H1 (cell line): ENCODE data around the gene GDF2. TPM values are rescaled to one million over a fixed set of nuclear protein-coding genes. Genes with fewer than 3 reads are reported as not detected.

ENCODE experiments used
- CTCF ChIA-PET: fragments of 300-600 bp; sonication (Branson Sonifier 250); formaldehyde crosslinking; loops from one replicate; lab custom pipeline; 2021; ENCODE audit not compliant: partially characterized antibody; lab: Charles Lee
- POLR2A ChIA-PET: fragments of 300-600 bp; sonication (Branson Sonifier 250); formaldehyde crosslinking; loops from one replicate; lab custom pipeline; 2021; ENCODE audit warnings: inconsistent platforms; ENCODE audit not compliant: partially characterized antibody; lab: Charles Lee
- DNase-seq, 2 experiments: peaks; one replicate each; pipeline versions ENCODE4 v3.0.0 to v3.0.0-alpha.2; 2010 to 2022; ENCODE audit warnings: low spot score in 2 of 2, low read depth in 1 of 2, mixed read lengths in 1 of 2
- FAIRE-seq: peaks from 2 replicates; lab custom pipeline; 2011; peaks lifted over from hg19 to GRCh38; lab: Jason Lieb, UNC
- H2AFZ ChIP-seq: 2 replicates; pipeline ENCODE4 v1.8.1; 2012; ENCODE audit warnings: low read length, inconsistent platforms
- H2AK5ac ChIP-seq: 2 replicates; pipeline ENCODE4 v1.6.1; 2013; ENCODE audit warnings: low read depth, low read length
- H2BK120ac ChIP-seq: replicated peaks from 2 replicates; pipeline ENCODE3; 2013; ENCODE audit warnings: low read depth, low read length, inconsistent platforms
- H2BK12ac ChIP-seq: 2 replicates; pipeline ENCODE4 v1.6.1; 2013; ENCODE audit warnings: low read depth, low read length
- H2BK15ac ChIP-seq: 2 replicates; pipeline ENCODE4 v1.6.1; 2013; ENCODE audit warnings: low read length
- H2BK20ac ChIP-seq: 2 replicates; pipeline ENCODE4 v1.6.1; 2013; ENCODE audit warnings: low read length
- H2BK5ac ChIP-seq: 2 replicates; pipeline ENCODE4 v1.6.1; 2013; ENCODE audit warnings: low read depth, low read length
- H3K14ac ChIP-seq: 2 replicates; pipeline ENCODE4 v1.6.1; 2013; ENCODE audit warnings: inconsistent platforms; ENCODE audit not compliant: insufficient read length
- H3K18ac ChIP-seq: 2 replicates; pipeline ENCODE4 v1.6.1; 2013; ENCODE audit warnings: low read length; ENCODE audit errors: extremely low read depth
- H3K23ac ChIP-seq: 2 replicates; pipeline ENCODE4 v1.6.1; 2013; ENCODE audit warnings: inconsistent platforms; ENCODE audit not compliant: insufficient read length
- H3K23me2 ChIP-seq: 2 replicates; pipeline ENCODE4 v1.6.1; 2013; ENCODE audit warnings: low read depth, low read length
- H3K27ac ChIP-seq: 2 replicates; pipeline ENCODE4 v1.6.1; 2011; ENCODE audit warnings: low read depth, low read length, inconsistent platforms
- H3K27me3 ChIP-seq, 4 experiments: replicated peaks in 1 of 4; 1 replicate in 1 of 4; 2 replicates in 3 of 4; pipeline versions ENCODE4 v1.6.1 to v1.8.1; 2011 to 2013; ENCODE audit warnings: low read length in 3 of 4, mild to moderate bottlenecking in 3 of 4, inconsistent platforms in 2 of 4, mixed read lengths in 2 of 4, moderate library complexity in 1 of 4; ENCODE audit not compliant: control insufficient read depth in 3 of 4, insufficient read depth in 3 of 4; ENCODE audit errors: extremely low read depth in 1 of 4
- H3K36me3 ChIP-seq, 4 experiments: 2 replicates each; pipeline versions ENCODE4 v1.6.1 to v1.8.1; 2011 to 2013; ENCODE audit warnings: mild to moderate bottlenecking in 4 of 4, low read length in 3 of 4, moderate library complexity in 2 of 4, control low read depth in 1 of 4, inconsistent platforms in 1 of 4; ENCODE audit not compliant: insufficient read depth in 4 of 4, control insufficient read depth in 2 of 4
- H3K4ac ChIP-seq: replicated peaks from 2 replicates; pipeline ENCODE3; 2013; ENCODE audit warnings: low read length, low read depth, mixed read lengths, inconsistent platforms; ENCODE audit not compliant: insufficient read length
- H3K4me1 ChIP-seq, 4 experiments: replicated peaks in 1 of 4; 1 replicate in 1 of 4; 2 replicates in 3 of 4; pipeline versions ENCODE4 v1.6.1 to v1.8.1; 2011 to 2013; ENCODE audit warnings: low read length in 3 of 4, inconsistent platforms in 2 of 4, mixed read lengths in 1 of 4; ENCODE audit not compliant: insufficient read depth in 4 of 4, control insufficient read depth in 3 of 4
- H3K4me2 ChIP-seq, 2 experiments: 2 replicates each; pipeline versions ENCODE4 v1.6.1 to v1.8.1; 2011 to 2013; ENCODE audit warnings: low read depth in 2 of 2, low read length in 2 of 2, control low read depth in 1 of 2, inconsistent platforms in 1 of 2, mild to moderate bottlenecking in 1 of 2; ENCODE audit not compliant: insufficient read depth in 1 of 2
- H3K4me3 ChIP-seq, 4 experiments: fragments of 200-600, 300-600 bp in 1 of 4; sonication (generic), shearing (Covaris generic), sonication (Bioruptor Twin) in 1 of 4; 2 replicates each; pipeline versions ENCODE4 v1.5.1 to v1.8.1; 2011 to 2016; ENCODE audit warnings: low read length in 4 of 4, low read depth in 3 of 4, control low read depth in 2 of 4, inconsistent platforms in 2 of 4, mild to moderate bottlenecking in 2 of 4, mixed read lengths in 1 of 4, moderate library complexity in 1 of 4; ENCODE audit not compliant: insufficient read depth in 2 of 4; ENCODE audit errors: extremely low read depth in 1 of 4
- H3K56ac ChIP-seq: replicated peaks from 2 replicates; pipeline ENCODE3; 2013; ENCODE audit warnings: low read depth, mild to moderate bottlenecking, mixed read lengths, low read length, inconsistent platforms; ENCODE audit not compliant: insufficient read length
- H3K79me1 ChIP-seq: 2 replicates; pipeline ENCODE4 v1.6.1; 2013; ENCODE audit warnings: low read depth, low read length, control low read depth
- H3K79me2 ChIP-seq, 2 experiments: 2 replicates each; pipeline versions ENCODE4 v1.6.1 to v1.8.1; 2012 to 2013; ENCODE audit warnings: low read length in 2 of 2, mild to moderate bottlenecking in 2 of 2, inconsistent platforms in 1 of 2; ENCODE audit not compliant: insufficient read depth in 2 of 2, control insufficient read depth in 1 of 2
- H3K9ac ChIP-seq, 4 experiments: replicated peaks in 1 of 4; 1 replicate in 1 of 4; 2 replicates in 3 of 4; pipeline versions ENCODE4 v1.6.1 to v1.8.1; 2011 to 2013; ENCODE audit warnings: low read depth in 3 of 4, low read length in 3 of 4, control low read depth in 2 of 4, mild to moderate bottlenecking in 2 of 4, moderate library complexity in 2 of 4, inconsistent platforms in 1 of 4; ENCODE audit errors: extremely low read depth in 1 of 4
- H3K9me3 ChIP-seq, 2 experiments: 2 replicates each; pipeline versions ENCODE4 v1.6.1 to v1.8.1; 2012 to 2013; ENCODE audit warnings: mild to moderate bottlenecking in 2 of 2, moderate library complexity in 2 of 2, control low read depth in 1 of 2, inconsistent platforms in 1 of 2, low read depth in 1 of 2, low read length in 1 of 2, mixed read lengths in 1 of 2; ENCODE audit not compliant: insufficient read depth in 2 of 2
- H4K20me1 ChIP-seq, 2 experiments: replicated peaks in 1 of 2; 2 replicates each; pipeline versions ENCODE3 to v1.8.1; 2011 to 2013; ENCODE audit warnings: inconsistent platforms in 2 of 2, low read length in 2 of 2, mild to moderate bottlenecking in 1 of 2; ENCODE audit not compliant: insufficient read depth in 2 of 2, control insufficient read depth in 1 of 2
- H4K5ac ChIP-seq: 2 replicates; pipeline ENCODE4 v1.6.1; 2013; ENCODE audit warnings: low read length, low read depth, mixed read lengths, inconsistent platforms; ENCODE audit not compliant: insufficient read length
- H4K8ac ChIP-seq: 2 replicates; pipeline ENCODE4 v1.8.0; 2013; ENCODE audit warnings: mild to moderate bottlenecking, moderate library complexity, low read length, inconsistent platforms; ENCODE audit not compliant: insufficient read depth; ENCODE audit errors: extremely low read depth
- H4K91ac ChIP-seq: replicated peaks from 2 replicates; pipeline ENCODE3; 2013; ENCODE audit warnings: low read length, mixed read lengths, inconsistent platforms; ENCODE audit not compliant: insufficient read length
- TCF12 ChIP-seq: IDR thresholded peaks from 2 replicates; pipeline ENCODE4 v1.6.1; 2011; ENCODE audit warnings: low read depth, mild to moderate bottlenecking, low read length
- WGBS, 2 experiments: shearing (Covaris generic) in 1 of 2; methylation state at CpG; one replicate each; pipeline versions ENCODE4 v1.1.6 to v1.1.7; 2013 to 2015; ENCODE audit warnings: low lambda C conversion rate in 2 of 2, mixed read lengths in 2 of 2, inconsistent platforms in 1 of 2, low coverage in 1 of 2, missing lambda C conversion rate in 1 of 2; ENCODE audit not compliant: insufficient replicate concordance in 2 of 2, insufficient coverage in 1 of 2, insufficient read length in 1 of 2; ENCODE audit errors: extremely low coverage in 1 of 2, missing lambda C conversion rate in 1 of 2; 5-methylcytosine and 5-hydroxymethylcytosine counted together
- polyA plus RNA-seq, 7 experiments: library from polyadenylated mRNA; depleted of rRNA in 3 of 7; stranded (reverse) in 5 of 7; unstranded in 2 of 7; fragments of >200 nt in 5 of 7; fragments of 200-250 nt in 2 of 7; gene quantifications; 1 replicate in 5 of 7; 2 replicates in 1 of 7; 4 replicates in 1 of 7; pipeline versions ENCODE4 v1.2.1 to v1.2.3, GENCODE V29; 2011 to 2013; ENCODE audit warnings: missing spikeins in 2 of 7, mixed read lengths in 2 of 7
- total RNA-seq: library from RNA; stranded (reverse); fragmentation: NEBNext Ultra II Directional; extraction: Animal tissue kit (Norgen Biotek cat#: 25700); gene quantifications from 2 replicates; pipeline ENCODE4 v1.2.1, GENCODE V29; 2021

GDF2 gene
- total and polyA plus RNA-seq, 2 of the 8 experiments (the other 6 are each of a cell fraction or from before 2014, with no cell fraction given): not detected

GRCh38 chr10:47364366-47364765 lies 42.1 kb downstream of the GDF2 start:
- H2AK5ac ChIP-seq: no peak overlapping the region
- POLR2A ChIA-PET: interaction anchor here (1.2 to 1.8 kb wide), 2 partner anchors 13 to 20 kb away, joined by 3 to 4 read pairs; partner anchors contain the start of gene ZNF488

More at GRCh38 chr10:47364366-47364765, 42.1 kb downstream of the GDF2 start:
- H2BK120ac ChIP-seq: no peak overlapping the region
- H4K8ac ChIP-seq: no peak overlapping the region
- no peak overlapping the region for H2BK5ac ChIP-seq
- no peak overlapping the region for H2AFZ ChIP-seq
- no peaks in the 10 kb centered on the region for H3K79me2 ChIP-seq
- no peak overlapping the region for H3K18ac ChIP-seq
- H3K4me3 ChIP-seq: no peak overlapping the region
- H3K9ac ChIP-seq: no peak overlapping the region
- no peaks in the 10 kb centered on the region for H3K36me3 ChIP-seq
- H3K9me3 ChIP-seq: no peaks in the 10 kb centered on the region
- no peak for DNase-seq
- FAIRE-seq: no peak
- no peak overlapping the region for H2BK12ac ChIP-seq
- peaks cover 2 to 7% (median 3%) of the 10 kb centered on the region in 4 experiments; a peak in 3 of 7 replicates for H3K4me1 ChIP-seq
- no peak overlapping the region for H4K91ac ChIP-seq
- H4K20me1 ChIP-seq: no peaks in the 10 kb centered on the region
- no peaks in the 10 kb centered on the region for H3K27me3 ChIP-seq
- 73% methylated on average over 4 of the region's 4 CpGs; no CpG with 5 or more reads in 1 of the 2 experiments for WGBS, 2 experiments
- H4K5ac ChIP-seq: no peak overlapping the region
- no peaks in the 10 kb centered on the region for H3K23me2 ChIP-seq
- 0 out of 4 replicates have a peak overlapping the region, but pooled peaks of 1 of the 2 experiments have one; percentile 16 for H3K4me2 ChIP-seq
- no peak overlapping the region for H3K14ac ChIP-seq
- no peak overlapping the region for H2BK20ac ChIP-seq
- no peak overlapping the region for H3K56ac ChIP-seq
- CTCF ChIA-PET: interaction anchor here (1.1 to 8.9 kb wide), 7 partner anchors 11 to 316 kb away, joined by 4 to 132 read pairs (median 5); partner anchors contain the start of gene RBP3
- H3K4ac ChIP-seq: no peak overlapping the region
- H3K23ac ChIP-seq: no peak overlapping the region
- no peak for TF ChIP-seq TCF12
- no peaks in the 10 kb centered on the region for H3K79me1 ChIP-seq
- no peak overlapping the region for H3K27ac ChIP-seq
- no peak overlapping the region for H2BK15ac ChIP-seq
